Right lobe of liver (tissue), 4 donors: ENCODE results near the gene FNDC3B.

ENCODE experiments used
- CTCF ChIP-seq, 4 donors: fragments of 200-600 bp in 3 of 4; fragments of 450-650 bp in 1 of 4; IDR thresholded peaks; one replicate each; pipeline versions ENCODE4 v1.5.1 to v1.8.0; 2016 to 2022; ENCODE audit warnings: antibody characterized with exemption in 4 of 4, mild to moderate bottlenecking in 2 of 4
- POLR2A ChIP-seq: fragments of 450-650 bp; IDR thresholded peaks from one replicate; pipeline ENCODE4 v1.6.1; 2017; ENCODE audit warnings: antibody characterized with exemption, mild to moderate bottlenecking
- donor health status: DM: no; HTN: no; CAD: no.
- donor health status: DM: no; HTN: no; CAD: no.
- donor health status: DM: no; HTN: yes; CAD: no.

GRCh38 chr3:172139528-172140276, 100.3 kb downstream of the FNDC3B start:
- TF ChIP-seq CTCF (IDR thresholded peaks at IDR 0.05) (no peak), POLR2A (no peak)
